HL-60/S4 treated with retinoic acid at 250 ng/mL for 4 days and 3 days (cell line): ENCODE data around the gene METTL25.
"Not testable (repeated sequence)": the region's sequence is repeated elsewhere in the genome, so short reads cannot be mapped to it uniquely, and the experiment has no call there.

Source experiments
- in situ Hi-C: fragments of 300-500 bp; cut with MboI; formaldehyde crosslinking; loops from 2 replicates; pipeline ENCODE4 v1.7.0; 2022; ENCODE audit warnings: low sequenced_read_pairs

The METTL25 gene

DNA sequence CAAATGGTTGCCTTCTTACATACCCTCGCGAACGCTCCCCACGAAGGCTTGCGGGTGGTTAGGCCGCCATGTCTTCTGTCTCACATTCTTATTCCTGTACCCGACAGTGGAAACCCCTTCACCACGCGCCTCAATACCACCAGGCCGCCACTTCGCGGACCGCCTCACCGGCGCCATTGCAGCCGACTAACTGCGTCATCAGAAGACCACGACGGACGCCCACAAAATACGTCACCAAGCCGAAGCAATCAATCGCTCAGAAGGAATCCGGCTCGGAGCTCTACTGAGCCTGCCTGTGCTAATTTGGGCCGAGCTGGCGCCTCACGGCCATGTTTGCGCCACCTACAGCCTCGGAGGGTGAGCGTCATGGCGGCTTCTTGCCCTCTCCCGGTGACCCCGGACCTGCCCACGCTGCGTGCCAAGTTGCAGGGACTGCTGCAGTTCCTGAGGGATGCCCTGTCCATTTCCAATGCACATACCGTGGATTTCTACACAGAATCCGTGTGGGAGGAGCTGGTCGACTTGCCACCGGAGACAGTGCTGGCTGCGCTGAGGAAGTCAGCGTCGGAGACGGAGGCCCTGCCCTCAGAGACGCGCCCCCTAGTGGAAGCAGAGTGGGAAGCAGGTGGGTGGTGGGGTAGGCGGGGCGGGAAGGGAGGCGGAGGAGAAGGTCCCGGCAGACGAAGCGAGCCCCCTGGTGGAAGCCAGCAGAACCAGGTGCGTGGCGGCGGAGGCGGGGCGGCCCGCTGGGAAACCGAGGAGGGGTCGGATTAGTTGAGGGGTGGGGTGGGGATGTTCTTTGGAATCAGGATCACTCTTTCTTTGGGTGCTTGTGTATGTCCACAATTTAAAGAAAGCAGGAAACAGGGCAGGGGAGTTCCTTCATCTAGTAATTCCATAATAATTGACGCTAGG lies at the start of gene METTL25, which contains the start of gene CCDC59:
METTL25 (plus strand) TSS at position 330 of the 915 bp plus-strand sequence; CDS start at position 367, 37 bp downstream.
CCDC59 (minus strand) TSS at position 188 of the 915 bp plus-strand sequence; CDS start at position 177, 11 bp downstream.
- in situ Hi-C loops: no loop called here

GRCh38 chr12:82314406-82314892 lies 43.9 kb upstream of the METTL25 start:
- in situ Hi-C loops: no loop called here

GRCh38 chr12:82319276-82319675 lies 39.1 kb upstream of the METTL25 start:
- in situ Hi-C loops: no loop called here

- in situ Hi-C loops: no loop called here
These were observed 32.6 kb upstream of the METTL25 start for GRCh38 chr12:82325540-82326336.

DNA sequence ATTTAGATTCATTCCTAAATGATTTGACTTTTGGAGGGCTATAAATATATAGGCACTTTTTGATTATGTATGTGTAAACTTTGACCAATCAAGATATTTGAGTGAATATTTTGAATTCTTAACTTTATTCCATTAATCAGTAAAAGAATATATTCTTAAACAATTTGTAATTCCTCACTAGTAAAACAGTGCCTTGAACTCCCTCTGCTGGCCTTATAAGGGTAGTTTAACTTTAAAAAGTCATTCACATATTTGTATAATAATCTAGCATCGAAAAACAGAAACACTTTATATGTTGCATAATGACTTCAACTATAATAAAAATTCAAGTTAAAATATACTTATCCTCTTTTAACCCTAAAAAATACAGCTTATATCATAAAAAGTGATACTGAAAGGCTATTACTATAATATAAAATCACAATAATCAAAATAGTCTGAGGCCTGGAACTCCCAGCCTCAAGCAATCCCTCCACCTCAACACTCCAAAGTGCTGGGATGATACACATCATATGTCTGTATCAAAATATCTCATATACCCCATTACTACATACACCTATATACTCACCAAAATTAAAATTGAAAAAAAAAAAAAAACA lies 31.3 kb upstream of the METTL25 start:
- in situ Hi-C loops: no loop called here

DNA sequence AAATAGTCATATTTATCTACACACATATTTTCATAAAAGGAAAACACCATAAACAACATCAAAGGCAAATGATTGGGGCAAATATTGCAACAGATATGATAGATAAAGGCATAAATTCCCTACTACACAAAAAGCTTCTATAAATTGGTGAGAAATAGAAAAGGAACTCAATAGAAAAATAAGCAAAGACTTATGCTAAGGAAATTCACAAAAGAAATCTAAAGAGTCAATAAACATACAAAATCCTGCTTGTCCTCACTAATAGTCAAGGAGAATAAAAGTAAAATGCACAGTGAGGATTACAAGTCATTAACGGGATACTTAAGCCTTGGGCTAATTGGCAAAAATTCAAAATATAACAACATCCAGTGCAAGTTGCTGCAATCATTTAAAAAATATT lies 30.5 kb upstream of the METTL25 start:
- in situ Hi-C loops: no loop called here

- in situ Hi-C loops: no loop called here
These were observed 28.8 kb upstream of the METTL25 start for GRCh38 chr12:82329508-82329907.

GRCh38 chr12:82350161-82350560 lies 8.2 kb upstream of the METTL25 start:
- in situ Hi-C loops: no loop called here

- in situ Hi-C loops: no loop called here
These were observed 6.9 kb upstream of the METTL25 start for GRCh38 chr12:82351390-82351789.

DNA sequence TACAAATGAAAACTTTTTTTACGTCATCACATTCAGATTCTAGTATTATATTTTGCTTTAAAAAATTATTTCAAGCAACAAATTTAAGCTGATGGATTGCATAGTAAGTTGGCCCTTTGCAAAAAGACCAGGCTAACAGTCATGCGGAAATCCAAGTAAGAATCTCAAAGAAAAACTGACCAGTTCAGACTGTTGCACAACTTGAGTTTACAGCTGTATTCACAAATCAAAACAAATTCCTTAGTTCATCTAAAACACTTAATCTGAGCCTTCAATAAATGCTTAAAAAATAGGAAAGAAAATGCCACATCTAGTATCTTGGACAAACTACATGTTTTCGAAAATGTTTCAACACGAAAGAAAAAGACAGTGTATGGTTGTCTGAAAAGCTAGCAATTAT lies 989 bp upstream of the METTL25 start:
- in situ Hi-C loops: no loop called here

DNA sequence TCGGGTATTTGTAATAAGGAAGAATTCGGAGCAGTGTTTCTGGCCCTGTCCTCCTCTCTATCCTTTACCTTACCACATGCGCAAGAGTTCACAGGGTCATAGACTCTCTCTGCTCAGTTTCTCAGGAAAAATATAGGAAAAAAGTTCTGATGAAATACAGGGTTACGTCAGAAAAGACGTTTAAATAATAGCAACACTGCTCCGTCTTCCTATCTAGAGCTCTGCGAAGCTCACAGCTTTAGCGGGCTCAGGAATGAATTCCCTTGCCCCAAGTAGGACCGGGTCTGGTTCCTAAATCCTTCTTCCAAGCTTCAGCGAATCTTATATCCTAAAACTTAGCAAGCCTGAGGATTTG lies 507 bp upstream of the METTL25 start:
- in situ Hi-C loops: no loop called here

DNA sequence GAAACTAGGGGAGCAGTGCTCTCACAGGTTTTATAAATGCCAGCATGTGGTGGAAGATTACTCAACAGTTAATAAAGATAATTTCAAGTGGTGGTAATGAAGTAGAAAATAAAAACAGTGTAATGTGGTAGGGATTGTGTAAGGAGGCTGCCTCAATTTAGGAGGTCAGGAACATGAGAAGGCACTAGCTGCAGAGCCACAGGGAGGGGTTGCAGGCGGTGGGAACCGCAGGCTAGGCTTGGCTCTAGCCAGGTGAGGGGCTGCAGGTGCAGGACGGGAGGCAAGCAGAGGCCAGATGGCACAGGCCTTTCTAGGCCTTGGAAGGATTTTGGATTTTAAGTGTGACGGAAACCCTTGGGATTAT lies 768 bp downstream of the METTL25 start:
- in situ Hi-C loops: no loop called here

GRCh38 chr12:82360834-82361233 lies 2.5 kb downstream of the METTL25 start:
- in situ Hi-C loops: not testable (repeated sequence)

GRCh38 chr12:82361461-82361915 lies 3.2 kb downstream of the METTL25 start:
- in situ Hi-C loops: no loop called here

- in situ Hi-C loops: no loop called here
These were observed 5.7 kb downstream of the METTL25 start for GRCh38 chr12:82363990-82364389.

- in situ Hi-C loops: no loop called here
These were observed 7.9 kb downstream of the METTL25 start for GRCh38 chr12:82366197-82366596.

DNA sequence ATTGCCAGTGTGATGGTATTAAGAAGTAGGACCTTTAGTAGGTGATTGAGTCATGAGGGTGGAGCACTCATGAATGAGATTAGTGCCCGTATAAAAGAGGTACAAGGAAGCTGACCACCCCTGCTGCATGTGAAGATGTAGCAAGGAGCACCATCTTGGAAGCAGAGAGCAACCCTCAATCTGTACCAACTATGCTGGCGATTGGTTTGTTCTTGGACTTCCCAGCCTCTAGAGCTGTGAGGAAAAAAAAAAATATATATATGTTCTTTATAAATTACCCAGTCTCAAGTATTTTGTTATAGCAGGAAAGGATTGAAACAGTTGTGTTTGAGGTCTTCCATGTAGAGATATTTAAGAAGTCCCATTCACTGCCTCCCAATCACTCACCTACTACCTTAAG lies 16.9 kb downstream of the METTL25 start:
- in situ Hi-C loops: no loop called here

GRCh38 chr12:82378997-82379396 lies 20.7 kb downstream of the METTL25 start:
- in situ Hi-C loops: no loop called here

DNA sequence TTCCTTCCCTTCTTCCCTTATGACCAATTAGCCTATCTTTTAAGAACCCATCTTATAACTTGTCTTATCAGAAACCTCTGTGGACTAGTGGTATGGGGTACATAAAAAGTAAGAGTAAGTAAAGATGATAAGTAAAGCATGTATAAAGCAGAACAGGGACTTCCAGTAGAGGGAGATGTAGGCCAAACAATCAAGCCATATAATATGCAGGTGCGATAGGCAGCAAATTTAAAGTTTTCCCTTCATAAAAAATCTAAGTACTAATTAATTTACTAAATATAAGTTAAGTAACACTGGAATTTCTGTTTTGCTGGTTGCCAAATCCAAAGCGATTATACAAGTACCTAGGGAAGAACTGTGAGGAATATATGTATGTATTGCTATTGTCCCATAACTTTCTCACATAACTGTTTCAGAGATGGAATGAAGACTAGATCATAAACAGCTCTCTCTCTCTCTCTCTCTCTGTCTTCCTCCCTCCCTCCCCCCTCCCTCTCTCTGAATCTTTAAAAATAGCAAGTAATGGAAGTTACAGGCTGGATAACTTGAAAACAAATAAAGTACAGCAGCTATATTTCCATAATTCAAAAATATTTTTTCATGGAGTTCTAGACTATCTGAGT lies 25.7 kb downstream of the METTL25 start:
- in situ Hi-C loops: no loop called here

GRCh38 chr12:82398879-82399278 lies 40.5 kb downstream of the METTL25 start:
- in situ Hi-C loops: no loop called here

- in situ Hi-C loops: no loop called here
These were observed 42.5 kb downstream of the METTL25 start for GRCh38 chr12:82400819-82401218.
